SH-SY5Y (cell line): ENCODE results near the gene RRBP1.

Experiments used
- GATA2 ChIP-seq: IDR thresholded peaks from 2 replicates; pipeline ENCODE4 v1.6.1; 2011; ENCODE audit warnings: mild to moderate bottlenecking, low read depth, low read length
- GATA3 ChIP-seq: IDR thresholded peaks from 2 replicates; pipeline ENCODE4 v1.6.1; 2011; ENCODE audit warnings: low read depth, mild to moderate bottlenecking, low read length, moderate library complexity

GRCh38 chr20:17572034-17572638 lies 109.9 kb downstream of the RRBP1 start:
- TF ChIP-seq GATA2 (no peak), GATA3 (no peak)
